ENCODE results near the gene CCDC188. TPM values are rescaled to one million over a fixed set of nuclear protein-coding genes. Genes with fewer than 3 reads are reported as not detected.

Gene CCDC188
- total and polyA plus RNA-seq, 10 of the 15 experiments (the other 5 are each of a cell fraction or from before 2014, with no cell fraction given), result not detected

DNA sequence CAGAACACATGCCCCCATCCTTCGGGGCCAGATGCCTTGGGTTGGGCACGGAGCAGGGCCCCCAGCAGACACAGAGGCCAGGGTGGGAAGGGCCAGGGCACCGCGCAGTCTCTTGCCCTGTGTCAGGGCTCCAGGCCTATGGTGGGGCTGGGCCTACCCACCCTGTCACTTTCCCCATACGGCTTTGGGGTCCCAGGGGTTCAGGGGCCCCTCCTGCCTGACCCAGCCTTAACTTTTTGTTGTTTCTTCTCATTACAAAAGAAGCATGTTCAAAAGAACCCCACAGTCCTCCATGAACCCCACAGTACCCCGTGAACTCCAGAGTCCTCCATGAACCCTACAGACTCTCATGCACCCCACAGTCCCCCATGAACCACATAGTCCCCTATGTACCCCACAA is 33.0 kb upstream of the CCDC188 start:
- ChIA-PET SMC1A (ENCODE audit: uncharacterized antibody, unreplicated experiment) (no interaction called here), RAD21 (ENCODE audit: unreplicated experiment) (no interaction called here), CTCF (no interaction called here), POLR2A (no interaction called here)
- no peak overlapping the region for H3K4me2 ChIP-seq (ENCODE audit: control insufficient read depth, insufficient read depth)
- no peaks in the 10 kb centered on the region for H3K4me1 ChIP-seq (ENCODE audit: control insufficient read depth, insufficient read depth, low read length)
- no peak overlapping the region for H3K27ac ChIP-seq (ENCODE audit: control insufficient read depth, insufficient read depth)
- in situ Hi-C loops (cut with MboI) (no loop called here), intact Hi-C loops (cut with micrococcal nuclease; ENCODE audit: unreplicated experiment) (no loop called here)
- H3K9me3 ChIP-seq (replicated peaks; ENCODE audit: control insufficient read depth, insufficient read depth, low read length), result no peaks in the 10 kb centered on the region
- H3K27me3 ChIP-seq (replicated peaks in 1 of 2; ENCODE audit: control insufficient read depth in 2 of 2, insufficient read depth in 2 of 2, low read length in 1 of 2), result no peaks in the 10 kb centered on the region; a peak in 1 of 4 replicates
- BruUV-seq (replicated peaks), result no TSS peak
- H2AFZ ChIP-seq (ENCODE audit: control insufficient read depth, low read depth, low read length), result no peak overlapping the region
- WGBS (ENCODE audit: insufficient coverage, insufficient replicate concordance, low lambda C conversion rate, missing lambda C conversion rate), result 14% methylated on average over 6 of the region's 6 CpGs
- H3K79me2 ChIP-seq (ENCODE audit: control insufficient read depth, insufficient read depth, low read length), result no peaks in the 10 kb centered on the region
- no peak for FAIRE-seq
- TF ChIP-seq SMAD1 (IDR thresholded peaks at IDR 0.05; ENCODE audit: low read depth, partially characterized antibody) (no peak), HDAC6 (IDR thresholded peaks at IDR 0.05; ENCODE audit: unreplicated experiment) (no peak), TCF3 (IDR thresholded peaks at IDR 0.05; ENCODE audit: borderline replicate concordance, insufficient read depth, low read depth, low read length) (no peak), IKZF2 (IDR thresholded peaks at IDR 0.05) (no peak), CREB1 (IDR thresholded peaks at IDR 0.05; ENCODE audit: low read depth) (no peak), REST (IDR thresholded peaks at IDR 0.05; ENCODE audit: low read depth, low read length) (no peak), KLF5 (IDR thresholded peaks at IDR 0.05; ENCODE audit: partially characterized antibody) (no peak), BACH1 (IDR thresholded peaks at IDR 0.05; ENCODE audit: borderline replicate concordance) (no peak)
- TF ChIP-seq, protein P1, sequence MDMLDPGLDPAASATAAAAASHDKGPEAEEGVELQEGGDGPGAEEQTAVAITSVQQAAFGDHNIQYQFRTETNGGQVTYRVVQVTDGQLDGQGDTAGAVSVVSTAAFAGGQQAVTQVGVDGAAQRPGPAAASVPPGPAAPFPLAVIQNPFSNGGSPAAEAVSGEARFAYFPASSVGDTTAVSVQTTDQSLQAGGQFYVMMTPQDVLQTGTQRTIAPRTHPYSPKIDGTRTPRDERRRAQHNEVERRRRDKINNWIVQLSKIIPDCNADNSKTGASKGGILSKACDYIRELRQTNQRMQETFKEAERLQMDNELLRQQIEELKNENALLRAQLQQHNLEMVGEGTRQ (IDR thresholded peaks at IDR 0.05; ENCODE audit: borderline replicate concordance, low read depth, low read length), result no peak
- TF ChIP-seq, protein P2, sequence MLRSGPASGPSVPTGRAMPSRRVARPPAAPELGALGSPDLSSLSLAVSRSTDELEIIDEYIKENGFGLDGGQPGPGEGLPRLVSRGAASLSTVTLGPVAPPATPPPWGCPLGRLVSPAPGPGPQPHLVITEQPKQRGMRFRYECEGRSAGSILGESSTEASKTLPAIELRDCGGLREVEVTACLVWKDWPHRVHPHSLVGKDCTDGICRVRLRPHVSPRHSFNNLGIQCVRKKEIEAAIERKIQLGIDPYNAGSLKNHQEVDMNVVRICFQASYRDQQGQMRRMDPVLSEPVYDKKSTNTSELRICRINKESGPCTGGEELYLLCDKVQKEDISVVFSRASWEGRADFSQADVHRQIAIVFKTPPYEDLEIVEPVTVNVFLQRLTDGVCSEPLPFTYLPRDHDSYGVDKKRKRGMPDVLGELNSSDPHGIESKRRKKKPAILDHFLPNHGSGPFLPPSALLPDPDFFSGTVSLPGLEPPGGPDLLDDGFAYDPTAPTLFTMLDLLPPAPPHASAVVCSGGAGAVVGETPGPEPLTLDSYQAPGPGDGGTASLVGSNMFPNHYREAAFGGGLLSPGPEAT (IDR thresholded peaks at IDR 0.05; ENCODE audit: low read depth), result no peak
- no peaks in the 10 kb centered on the region for H3K36me3 ChIP-seq (ENCODE audit: control insufficient read depth in 2 of 2, insufficient read depth in 2 of 2, low read length in 1 of 2)
- H3K9ac ChIP-seq (ENCODE audit: control insufficient read depth, insufficient read depth, low read length), result no peak overlapping the region
- H3K4me3 ChIP-seq, result no peak overlapping the region
- ATAC-seq, result no peak
- DNase-seq (ENCODE audit: low read depth, low spot score), result no peak
- no peaks in the 10 kb centered on the region for H4K20me1 ChIP-seq (ENCODE audit: control insufficient read depth, insufficient read depth)

Measured in GM12878 (cell line).